Measurements from ENCODE around the gene PYGM.

The PYGM gene

DNA sequence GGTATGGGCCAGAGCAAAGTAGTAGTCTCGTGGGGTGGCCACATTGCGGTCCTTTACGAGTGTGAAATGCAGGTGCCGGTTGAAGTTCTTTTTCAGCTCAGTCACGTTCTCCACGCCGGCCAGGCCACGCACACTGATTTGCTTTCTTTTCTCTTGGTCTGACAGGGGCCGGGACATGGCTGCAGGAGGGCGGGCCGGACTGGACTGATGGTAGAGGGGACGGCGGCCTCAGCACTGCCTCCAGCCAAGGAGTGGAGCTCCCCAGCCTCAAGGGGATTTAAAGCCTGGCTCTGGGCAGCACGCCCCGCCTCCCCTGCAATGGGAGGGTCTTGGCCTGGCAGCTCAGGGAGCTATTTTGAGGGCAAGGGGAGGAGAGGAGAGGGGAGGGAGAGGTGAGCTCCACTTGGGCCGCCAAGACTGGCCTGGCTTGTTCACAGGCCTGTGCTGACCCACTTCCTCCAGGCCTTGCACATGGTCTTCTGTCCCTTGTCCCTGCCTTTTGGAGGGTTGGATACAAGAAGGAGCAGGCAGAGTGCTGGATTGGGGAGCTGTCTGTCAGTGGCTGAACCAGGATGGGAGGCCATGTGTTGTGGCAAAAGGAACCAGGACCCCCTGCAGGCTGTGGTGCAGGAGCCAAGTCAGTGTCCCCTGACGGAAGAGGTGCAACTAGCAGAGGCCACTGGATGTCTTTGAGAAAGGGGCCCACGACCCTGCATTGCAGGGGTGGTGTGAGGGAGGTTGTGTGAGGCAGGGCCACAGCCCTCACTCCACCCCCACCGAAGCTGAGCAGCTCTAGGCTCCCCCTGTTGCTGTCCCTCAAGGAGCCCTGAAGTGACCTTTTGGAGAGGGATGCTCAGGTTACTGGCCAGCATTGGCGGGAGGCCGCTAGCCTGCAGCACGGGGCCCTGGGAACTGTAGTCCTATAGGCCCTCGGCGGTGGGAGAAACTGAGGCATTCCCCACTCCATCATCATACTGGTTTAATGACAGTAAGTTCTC, at the start of gene PYGM:
PYGM (minus strand) TSS at position 253 of the 998 bp plus-strand sequence; CDS start at position 177, 76 bp downstream.
- DNase-seq (ENCODE audit: low read depth in 2 of 2), result no peak

DNA sequence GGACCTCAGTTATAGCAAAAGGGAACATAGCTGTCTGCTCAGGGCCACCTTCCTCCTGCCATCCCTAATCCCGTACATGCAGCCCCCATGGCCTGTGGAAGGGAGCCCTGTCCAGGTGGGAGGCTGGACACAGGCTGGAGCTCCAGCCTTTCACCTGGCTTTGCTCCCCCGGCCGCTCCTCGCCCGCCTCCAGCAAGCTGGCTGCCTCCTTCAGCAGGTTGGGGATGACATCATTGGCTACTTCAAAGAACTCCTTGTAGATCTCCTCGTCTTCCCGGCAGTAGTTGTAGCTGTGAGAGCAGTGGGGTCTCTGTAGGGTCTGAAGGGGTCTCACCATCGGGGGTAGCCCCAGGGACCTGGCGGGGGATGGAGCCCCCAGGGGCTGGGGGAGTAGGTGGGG, 45.7 kb upstream of the PYGM start:
- DNase-seq (ENCODE audit: low read depth in 2 of 2), result no peak

DNA sequence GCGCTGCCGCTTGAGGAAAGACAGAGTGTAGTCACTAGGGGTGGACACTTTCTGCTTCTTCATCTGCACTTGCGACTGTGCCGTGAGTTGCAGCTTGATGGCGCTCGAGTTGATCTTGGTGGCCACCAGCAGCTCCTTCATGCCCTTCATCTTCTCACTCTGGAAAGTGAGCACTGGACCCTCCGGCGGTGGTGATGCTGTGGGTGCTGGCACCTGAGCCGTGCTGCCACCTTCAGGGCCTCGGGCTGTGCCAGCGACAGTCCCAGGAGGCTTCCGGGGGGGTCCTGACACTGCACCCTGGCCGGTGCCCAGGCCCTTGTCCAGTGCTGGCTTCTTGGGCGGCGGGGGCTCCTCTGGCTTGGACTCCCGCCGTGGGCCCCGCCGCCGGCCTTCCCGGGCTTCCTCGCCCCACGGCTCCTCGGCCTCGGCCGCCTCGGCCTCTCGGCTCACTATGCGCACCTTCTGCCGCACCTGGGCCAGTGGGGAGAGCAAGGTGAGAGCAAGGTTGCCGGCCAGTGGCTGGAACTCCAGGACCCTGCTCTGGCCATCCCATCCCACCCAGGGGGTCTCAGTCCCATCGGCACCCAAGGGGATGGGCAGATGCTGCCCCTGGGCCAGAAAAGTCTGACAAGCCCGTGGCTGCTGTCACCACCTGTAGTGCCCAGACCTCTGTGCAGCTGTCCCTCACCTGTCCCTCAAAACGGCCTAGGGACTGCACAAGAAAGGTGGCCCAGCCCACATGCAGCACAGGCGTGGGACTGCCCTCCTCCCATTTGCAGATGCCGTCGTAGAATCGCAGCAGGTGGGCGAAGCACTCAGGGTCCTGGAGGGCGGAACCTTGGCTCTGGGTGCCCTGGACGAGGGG, 44.8 kb upstream of the PYGM start:
- no peak for DNase-seq (ENCODE audit: low read depth in 2 of 2)

DNA sequence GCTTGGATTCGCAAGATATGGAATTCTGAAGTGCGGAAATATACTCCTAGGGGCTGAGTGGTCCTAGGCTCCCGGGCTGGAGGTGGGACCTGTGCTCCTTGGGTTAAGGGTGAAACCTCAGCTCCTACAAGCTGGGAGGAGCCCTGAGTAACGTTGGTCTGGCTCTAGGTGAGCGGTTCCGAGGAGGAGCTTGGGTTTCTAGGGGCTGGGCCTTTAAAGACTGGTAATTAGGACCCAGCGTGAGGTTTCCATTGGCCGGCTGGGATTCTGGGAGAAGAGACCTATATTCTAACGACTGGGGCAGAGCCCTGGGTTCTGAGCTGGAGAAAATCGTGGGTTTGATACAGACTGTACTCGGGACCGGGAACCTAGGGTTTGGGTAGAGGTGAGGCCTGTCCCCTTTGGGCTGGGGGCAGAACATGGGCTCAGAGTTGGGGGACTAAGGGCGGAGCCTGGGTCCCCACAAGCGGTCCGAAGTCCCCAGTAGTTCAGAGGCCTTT, 44.1 kb upstream of the PYGM start:
- DNase-seq (ENCODE audit: low read depth in 2 of 2), result no peak

DNA sequence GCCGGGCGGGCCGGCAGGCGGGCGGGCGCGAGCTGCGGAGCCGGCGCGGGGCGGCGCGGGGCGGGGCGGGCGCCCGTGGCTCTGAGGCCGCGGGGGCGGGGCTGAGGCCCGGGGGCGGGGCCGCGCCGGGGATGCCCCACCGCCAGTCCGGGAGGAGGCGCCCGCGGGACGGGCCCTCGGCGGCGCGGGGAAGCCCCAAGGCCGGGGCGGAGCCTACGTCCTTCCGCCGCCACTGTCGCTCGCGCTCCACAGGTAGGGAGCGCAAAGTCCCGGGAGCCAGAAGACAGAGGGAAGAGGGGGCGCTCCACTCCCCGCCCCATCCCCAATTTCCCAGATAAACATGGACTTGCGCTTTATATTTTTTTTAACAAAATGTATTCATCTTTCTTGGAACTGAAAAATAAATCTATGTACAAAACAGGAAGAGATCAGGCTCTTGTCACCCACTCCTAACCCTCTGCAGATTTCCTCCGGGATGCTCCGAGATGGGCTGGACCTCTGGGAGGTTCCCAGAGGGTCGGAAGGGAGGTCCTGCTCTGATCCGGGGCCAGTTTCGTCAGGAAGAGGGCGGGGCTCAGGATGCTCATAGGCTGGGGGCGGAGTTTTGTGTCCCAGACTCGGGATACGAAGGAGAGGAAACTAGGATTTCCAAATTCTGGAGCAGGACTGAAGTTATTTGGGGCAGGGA, 43.5 kb upstream of the PYGM start, which contains the start of gene MAP4K2:
MAP4K2 (minus strand) TSS at position 57 of the 688 bp plus-strand sequence. CDS start 65 bp downstream, outside the sequence.
- DNase-seq (ENCODE audit: low read depth in 2 of 2), result peak; percentile 77 to 85

DNA sequence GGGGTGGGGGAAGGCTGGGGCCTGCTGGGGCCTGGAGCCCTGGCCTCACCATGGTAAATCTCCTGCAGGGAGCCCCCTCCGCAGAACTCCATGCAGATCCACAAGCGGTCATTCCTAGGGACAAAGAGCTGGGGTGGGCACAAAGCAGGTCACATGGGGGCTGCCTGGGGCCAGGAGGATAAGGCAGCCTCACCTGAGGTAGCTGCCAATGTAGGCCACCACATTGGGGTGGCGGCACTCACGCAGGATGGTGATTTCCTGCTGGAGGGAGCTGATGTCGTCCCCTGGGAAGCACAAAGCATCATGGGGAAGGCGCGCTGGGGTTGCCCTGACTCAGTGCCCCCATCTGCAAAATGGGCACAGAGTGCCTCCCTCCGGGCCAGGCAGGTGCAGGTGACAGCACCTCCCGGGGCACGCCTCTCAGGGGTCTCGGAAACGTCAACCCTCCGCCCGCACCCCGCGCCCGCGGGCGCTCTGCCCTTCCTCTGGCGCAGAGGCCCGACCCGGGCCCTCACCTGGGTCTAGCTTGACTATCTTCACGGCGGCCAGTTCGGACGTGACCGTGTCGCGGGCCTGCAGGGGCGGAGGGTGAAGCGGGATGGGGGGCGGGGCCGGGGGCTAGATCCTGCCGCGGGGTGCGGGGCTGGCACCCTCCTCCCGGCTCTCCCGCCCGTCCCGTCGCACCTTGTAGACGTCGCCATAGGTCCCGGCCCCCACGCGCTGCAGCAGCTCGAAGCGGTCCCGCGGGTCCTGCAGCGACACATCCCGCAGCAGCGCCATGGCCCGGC, 42.8 kb upstream of the PYGM start:
- peak; percentile 18 to 30 for DNase-seq (ENCODE audit: low read depth in 2 of 2)

DNA sequence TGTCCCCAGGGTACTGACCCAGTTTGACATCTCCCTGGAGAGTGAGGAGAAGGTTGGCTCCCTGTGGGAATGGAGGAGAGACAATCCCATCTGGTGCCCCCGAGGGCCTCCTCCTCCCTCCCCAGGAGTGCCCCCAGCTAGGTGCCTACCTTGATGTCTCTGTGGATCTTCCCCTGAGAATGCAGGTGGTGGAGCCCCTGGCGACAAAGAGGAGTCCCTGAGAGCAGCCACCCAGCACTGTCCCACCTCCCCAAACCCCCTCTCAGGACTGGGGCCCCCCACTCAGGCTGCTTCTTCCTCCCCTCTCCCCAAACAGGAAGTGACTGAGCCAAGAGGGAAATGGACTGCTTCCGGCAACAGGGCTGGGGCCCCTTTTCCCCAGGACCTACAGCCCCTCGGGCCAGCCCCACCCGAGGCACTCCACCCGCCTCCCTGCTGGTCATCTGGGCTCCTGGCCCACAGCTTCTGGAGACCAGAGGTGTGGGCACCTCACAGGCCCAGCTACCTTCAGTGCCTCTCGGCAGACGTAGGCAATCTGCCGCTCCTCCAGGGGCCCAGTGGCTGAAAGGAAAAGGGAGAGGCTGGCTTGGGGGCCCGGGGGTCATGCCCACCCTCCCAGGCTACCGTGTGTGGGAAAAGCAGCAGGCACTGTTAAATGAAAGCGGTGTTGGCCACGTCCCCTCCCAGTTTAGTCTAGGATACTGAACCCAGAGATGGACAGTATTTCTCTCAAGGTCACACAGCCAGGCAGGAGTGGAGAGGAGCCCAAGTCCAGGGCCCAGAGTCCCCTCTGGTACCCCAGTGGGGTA, 42.0 kb upstream of the PYGM start:
- DNase-seq (ENCODE audit: low read depth in 2 of 2), result no peak

DNA sequence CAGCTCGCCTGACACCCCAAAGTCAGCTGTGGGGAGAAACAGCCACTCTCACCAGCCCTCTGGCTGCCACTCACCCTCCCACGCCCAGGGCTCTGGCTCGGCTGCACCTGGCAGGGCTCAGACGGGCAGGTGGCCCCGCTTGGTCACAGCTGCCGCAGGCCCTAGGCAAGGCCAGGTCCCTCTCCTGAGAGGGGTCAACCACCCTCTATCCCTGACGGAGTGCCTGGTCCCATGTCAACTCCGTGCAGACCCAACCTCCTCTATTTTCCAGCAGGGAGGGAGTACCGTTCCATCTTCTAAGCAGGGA, 41.3 kb upstream of the PYGM start:
- DNase-seq (ENCODE audit: low read depth in 2 of 2), result no peak

DNA sequence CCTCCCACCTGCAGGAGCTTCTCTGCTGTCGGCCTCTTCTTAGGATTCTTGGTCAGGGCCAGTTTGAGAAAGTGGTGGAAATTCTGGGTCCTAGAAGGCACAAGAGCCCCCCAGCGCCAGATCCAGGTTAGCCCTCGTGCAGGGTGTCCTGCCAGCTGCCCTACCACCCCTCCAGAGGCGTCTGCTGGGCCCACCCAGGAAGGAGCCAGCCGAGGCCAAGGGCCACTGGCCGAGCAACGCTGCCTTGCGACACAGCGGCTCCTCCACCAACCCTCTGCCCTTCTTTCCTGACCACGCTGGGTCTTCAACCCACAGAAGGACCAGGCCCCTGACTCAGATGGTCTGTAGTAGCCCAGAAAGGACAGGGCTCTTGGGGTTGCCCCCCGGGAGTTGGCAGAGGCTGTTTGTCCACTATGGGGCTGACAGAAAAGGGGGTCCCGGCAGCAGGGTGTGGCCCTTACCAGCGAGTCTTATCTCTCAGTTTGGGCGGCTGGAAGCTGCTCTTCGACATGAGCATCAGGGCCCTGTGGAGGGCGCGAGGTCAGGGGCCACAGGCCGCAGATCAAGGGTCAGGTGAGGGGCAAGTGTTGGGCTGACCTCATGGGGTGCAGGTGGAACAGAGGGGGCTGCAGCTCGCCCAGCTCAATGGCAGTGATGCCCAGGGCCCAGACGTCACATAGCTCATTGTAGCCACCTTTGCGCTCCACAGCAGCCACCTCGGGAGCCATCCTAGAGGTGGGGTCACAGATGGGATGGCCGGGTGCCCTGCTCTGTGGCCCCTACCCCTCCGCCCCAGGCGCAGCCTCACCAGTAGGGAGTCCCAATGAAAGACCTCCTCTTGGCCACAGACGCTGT, 40.8 kb upstream of the PYGM start:
- no peak for DNase-seq (ENCODE audit: low read depth in 2 of 2)

DNA sequence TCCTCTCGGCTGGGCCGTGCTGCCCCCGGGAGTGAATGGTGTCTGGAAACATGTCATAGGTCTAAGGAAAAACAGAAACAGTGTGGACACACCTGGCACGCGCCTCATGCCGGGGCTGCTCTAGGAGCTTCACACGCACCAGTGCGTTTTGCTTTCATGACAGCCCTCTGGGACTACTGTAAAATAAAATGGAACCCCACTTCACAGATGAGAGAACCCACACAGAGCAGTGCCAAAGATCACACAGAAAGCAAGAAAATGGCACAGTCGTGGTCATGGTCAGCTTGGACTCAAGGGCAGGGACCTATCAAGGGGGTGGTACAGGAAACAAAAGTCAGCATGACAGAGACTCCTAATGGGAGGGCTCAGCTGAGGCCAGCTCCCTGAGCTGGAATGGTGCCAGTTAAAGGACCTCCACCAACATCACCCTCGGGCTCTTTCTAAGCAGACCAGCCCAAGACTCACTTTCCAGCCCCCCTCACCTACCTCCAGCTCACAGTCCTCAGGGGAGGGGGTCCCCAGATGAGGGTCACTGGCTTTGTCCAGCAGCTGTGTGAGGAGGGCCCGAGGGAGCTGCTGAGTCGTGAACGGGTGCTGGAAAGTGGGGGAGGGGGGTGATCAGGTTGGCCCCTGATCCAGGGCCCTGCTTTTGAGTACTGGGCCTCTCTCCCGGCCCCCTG, 40.0 kb upstream of the PYGM start:
- no peak for DNase-seq (ENCODE audit: low read depth in 2 of 2)

DNA sequence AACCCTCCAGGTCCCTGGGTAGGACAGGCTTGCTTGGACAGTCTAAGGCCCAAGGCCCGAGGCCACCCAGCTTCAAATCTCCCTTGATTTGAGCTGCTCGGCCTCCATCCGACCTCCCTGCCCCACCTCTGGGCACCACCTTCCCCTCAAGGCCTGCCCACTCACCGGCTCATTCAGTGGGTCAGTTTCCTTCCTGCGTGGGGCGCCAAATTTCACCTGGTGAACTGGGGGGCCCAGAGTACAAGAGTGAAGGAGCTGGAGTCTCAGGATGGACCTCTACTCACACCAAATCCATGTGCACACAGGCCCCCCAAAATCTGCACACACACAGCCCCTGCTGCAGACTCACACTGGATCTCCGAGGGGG, 39.5 kb upstream of the PYGM start:
- DNase-seq (ENCODE audit: low read depth in 2 of 2), result no peak

DNA sequence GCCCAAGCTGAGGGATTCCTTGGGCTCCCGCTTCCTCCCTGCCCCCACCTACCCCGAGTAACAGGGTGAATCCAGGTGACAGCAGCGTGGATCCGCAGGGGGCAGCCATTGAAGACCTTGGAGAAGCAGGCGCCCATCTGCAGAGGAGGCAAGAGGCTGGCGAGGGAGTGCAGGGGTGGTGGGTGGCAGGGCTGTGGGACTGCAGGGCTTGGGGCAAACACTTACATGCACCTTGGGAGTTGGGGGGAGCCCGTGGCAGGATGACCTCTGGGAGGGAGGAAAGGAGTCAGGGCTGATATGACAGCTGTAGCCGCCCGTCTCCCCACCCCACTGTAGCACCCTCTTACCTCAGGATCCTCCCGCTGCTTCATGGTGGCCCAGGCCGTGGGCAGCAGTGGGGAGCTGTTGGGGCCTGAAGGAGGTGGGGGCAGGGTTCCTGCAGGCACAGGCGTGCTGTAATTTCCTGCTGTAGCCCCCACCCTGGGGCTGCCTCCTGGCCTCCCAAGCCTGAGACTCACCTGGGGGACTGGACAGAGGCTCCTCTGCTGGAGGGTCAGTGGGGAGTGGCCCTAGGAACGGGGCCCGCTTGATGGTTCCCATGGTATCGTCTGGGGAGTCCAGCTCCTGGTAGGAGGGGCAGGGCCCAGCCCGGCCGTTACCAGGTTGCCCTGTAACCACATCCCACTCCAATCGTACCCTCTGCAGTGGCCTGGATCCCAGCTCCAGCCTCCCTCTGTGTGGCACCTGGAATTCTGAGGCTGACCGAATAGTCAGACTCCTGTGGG, 37.2 kb upstream of the PYGM start:
- DNase-seq (ENCODE audit: low read depth in 2 of 2), result no peak

DNA sequence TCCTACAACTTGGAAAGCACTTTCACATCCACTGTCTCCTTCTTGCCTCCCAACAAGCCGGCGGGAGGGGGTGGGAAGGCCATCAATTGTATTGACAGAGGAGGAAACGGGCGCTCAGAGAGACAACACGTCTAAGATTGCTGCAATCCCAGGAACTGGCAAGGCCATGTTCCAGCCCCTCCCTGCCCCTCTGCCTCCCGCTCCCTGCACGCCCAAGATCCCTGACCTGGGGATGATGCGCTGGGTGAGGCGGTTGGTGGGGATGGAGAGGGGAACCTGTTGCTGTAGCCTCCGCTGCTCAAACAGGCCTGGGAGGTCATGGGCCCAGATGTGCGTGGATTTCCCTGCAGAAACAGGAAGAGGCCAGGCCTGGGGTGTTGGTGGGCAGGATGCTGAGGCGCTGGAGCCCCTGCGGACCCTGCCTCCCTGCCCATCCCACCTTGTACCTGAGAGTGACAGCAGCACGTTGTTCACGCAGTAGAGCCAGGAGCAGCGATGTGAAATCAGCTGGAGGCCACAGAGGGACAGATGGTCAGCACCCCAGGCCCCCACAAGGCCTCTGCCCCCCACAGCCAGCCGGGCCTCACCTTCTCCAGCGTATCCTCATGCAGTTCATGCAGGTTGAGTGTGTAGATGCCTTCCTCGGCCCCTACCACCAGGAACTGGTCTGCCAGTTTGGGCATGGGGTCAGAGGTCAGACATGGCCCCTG, 36.4 kb upstream of the PYGM start:
- DNase-seq (ENCODE audit: low read depth in 2 of 2), result no peak

DNA sequence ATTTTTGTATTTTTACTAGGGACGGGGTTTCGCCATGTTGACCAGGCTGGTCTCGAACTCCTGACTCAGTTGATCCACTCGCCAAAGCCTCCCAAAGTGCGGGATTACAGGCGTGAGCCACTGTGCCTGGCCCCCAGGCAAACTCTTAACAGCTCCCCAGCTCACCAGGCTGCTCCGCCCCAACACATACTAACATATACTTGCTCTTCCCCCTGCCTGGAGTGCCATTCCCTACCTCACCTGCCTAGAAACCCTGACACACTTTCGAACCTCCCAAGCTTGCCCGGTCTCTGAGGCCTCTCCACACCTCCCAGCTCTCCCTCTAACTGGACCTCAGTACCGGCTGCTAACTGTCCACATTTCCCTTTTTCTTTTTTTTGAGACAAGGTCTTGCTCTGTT, 34.8 kb upstream of the PYGM start:
- no peak for DNase-seq (ENCODE audit: low read depth in 2 of 2)

DNA sequence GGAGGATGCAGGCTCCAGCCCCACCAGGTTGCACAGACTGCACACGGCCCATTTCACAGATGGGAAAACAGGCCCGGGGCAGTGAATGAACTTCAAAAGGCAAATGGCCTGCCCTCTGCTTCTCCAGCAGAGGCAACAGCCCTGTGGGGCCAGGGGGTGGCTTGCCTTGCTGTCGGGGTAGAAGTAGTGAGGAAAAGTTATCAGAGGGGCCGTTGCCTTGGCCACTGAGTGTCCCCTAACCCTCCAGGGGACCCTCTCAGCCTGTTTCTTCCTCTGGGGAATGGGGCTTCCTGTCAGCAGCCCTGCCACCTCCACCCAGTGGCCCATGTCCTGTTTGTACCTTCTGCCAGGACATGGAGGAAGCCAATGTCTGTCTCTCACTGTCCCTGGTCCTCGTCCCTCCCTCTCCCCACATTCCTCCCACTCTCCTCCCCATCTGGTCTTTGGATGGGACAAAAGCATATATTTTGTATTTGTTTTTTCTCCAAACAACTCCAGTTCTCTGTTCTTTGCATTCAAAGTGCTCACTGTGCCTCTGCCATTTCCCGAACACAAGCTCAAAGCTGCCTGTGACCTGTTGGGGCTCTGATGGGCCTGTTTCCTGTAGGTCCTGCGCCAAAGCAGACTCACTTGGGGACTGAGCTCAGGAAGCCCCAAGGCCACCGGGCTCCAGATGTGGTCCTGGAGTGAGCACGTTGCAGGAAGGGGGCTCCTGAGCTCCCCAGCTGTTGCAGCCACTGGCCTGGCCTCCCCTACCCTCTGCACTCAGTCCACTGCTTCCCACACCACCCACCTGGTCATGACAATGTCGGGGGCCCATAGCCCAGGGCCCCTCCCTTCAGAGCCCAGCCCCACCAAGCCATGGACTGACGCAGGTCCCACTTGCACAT, 33.7 kb upstream of the PYGM start:
- DNase-seq (ENCODE audit: low read depth in 2 of 2), result no peak

DNA sequence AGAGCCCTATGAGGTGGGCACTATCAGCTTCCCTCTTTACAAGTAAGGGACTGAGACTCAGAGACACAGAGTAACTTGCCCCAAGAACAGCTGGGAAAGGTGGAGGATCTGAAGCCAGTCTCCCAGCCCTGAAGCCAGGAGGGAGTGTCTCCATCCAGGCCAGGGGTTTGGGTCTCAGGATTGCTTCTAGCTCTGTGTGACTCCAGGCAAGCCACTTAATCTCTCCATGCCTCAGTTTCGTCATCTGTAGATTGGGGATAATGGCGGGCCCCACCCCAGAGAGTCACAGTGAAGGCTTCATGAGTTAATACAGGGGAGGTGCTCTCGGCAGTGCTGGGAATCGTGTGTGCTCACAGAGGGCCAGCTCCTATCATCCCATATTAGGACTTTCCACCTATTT, 32.7 kb upstream of the PYGM start:
- DNase-seq (ENCODE audit: low read depth in 2 of 2), result no peak
